Left forelimb (tissue), 1 donor: ENCODE data around the gene DPH5.
"Not testable (repeated sequence)": the region's sequence is repeated elsewhere in the genome, so short reads cannot be mapped to it uniquely, and the experiment has no call there.

Experiments
- DNase-seq: peaks from one replicate; pipeline ENCODE4 v3.0.0-alpha.2; 2018; ENCODE audit warnings: low spot score

DPH5 gene, protein sequence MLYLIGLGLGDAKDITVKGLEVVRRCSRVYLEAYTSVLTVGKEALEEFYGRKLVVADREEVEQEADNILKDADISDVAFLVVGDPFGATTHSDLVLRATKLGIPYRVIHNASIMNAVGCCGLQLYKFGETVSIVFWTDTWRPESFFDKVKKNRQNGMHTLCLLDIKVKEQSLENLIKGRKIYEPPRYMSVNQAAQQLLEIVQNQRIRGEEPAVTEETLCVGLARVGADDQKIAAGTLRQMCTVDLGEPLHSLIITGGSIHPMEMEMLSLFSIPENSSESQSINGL

DNA sequence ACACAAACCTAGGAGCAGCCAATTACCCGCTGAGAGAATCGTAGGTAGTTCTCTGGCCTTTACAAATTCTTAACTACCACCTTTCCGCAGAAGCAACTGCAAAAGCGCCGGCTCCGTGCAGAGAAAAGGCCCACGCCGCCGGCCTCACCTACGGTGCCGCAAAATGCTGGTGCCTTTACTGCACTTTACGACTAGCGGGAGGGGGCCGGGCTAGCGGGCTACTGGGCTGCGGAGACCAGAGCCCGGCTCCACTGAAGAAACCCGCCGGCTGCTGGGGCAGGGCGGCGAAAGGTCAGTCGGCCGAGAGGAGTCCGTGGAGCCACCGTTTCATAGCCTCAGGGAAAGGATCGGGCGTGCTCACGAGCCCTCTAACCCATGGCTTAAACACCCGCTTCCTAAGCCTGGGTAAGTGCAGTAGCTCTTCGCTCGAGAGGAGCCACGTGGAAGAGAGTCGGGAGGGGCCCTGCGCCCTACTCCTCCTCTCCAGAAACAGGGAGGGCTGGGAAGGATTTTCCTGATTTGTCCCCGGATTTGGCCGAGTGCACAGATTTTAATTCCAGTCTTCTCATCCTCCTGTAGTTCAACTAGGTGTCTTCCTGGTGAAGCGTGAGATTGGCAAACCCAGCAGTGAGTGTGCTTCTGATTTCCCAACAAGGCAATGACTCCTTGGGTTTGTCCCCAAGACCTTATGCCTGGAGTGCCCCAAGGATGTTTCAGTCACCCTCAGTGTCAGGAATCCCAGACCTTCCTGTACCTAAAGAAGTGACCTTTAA lies at the start of gene DPH5:
Gene DPH5, minus strand, starts transcription at position 128 of the 773 bp plus-strand sequence. CDS start 341 bp downstream, outside the sequence.
- DNase-seq: peak; percentile 93

DNA sequence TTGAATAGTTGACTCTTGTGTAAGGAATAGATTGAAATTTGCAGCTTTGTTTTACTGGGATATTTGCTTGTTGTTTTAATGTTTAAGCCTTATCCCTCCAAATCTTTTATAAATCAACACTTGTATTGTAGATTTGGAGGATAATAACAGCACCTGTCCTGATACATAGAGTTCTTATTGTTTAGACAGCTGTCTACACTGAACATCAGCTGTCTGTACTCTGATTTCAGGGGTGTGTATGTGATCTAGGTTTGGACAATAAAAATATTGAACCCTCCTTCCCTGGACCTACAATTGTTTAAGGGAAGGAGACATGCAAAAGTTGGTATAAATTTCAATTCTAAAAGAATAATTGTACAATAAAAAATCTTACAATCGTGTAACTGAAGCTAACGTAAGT lies 48.3 kb upstream of the DPH5 start:
- no peak for DNase-seq

DNA sequence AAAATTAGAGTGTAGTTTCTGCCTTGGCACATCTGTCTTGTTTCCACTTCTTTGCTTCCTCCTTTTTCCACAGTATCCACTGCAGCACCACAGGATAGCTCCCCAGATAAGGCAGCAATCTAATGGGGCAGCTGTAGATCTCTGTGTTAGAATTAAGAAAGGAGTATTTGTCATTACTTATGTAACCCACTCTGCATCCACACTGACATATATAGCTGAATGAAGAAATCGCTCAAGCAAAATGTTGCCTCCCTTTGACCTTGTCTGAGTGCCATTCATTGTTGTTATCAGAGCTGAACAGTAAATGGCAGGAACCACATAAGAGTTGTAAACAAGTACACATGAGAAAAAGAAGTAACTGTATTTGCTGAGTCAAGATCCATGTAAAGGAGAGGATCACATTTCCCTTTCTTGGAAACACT lies 45.9 kb upstream of the DPH5 start:
- DNase-seq: no peak

DNA sequence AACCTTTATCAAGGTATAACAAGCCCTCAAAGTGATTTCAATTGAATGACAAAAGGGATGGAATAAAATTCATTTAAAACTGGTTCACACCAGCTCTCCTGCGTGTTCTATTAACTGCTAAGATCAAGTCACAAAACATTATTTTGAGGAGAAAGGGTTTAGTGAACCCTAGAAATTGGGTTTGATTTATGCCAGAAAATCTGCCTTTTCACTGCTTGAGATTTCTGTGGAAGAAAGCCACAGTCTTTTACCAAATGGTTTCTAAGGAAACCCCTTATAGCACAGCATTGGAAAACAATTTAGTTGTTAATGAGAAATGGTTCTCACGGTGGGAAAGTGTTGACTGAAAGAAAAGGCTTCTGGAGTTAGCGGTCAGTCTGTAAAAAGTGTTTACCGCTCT lies 43.6 kb upstream of the DPH5 start:
- no peak for DNase-seq

DNA sequence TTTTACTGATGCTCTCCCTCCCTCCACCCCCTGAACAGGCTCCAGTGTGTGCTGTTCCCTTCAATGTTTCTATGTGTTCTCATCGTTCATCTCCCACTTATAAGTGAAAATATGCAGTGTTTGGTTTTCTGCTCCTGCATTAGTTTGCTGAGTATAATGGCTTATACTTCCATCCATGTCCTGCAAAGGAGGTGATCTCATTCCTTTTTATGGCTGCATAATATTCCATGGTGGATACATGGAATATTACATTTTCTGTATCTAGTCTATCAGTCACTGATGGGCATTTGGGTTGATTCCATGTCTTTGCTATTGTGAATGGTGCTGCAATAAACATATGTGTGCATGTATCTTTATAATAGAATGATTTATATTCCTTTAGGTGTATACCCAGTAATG lies 41.4 kb upstream of the DPH5 start:
- DNase-seq: not testable (repeated sequence)

DNA sequence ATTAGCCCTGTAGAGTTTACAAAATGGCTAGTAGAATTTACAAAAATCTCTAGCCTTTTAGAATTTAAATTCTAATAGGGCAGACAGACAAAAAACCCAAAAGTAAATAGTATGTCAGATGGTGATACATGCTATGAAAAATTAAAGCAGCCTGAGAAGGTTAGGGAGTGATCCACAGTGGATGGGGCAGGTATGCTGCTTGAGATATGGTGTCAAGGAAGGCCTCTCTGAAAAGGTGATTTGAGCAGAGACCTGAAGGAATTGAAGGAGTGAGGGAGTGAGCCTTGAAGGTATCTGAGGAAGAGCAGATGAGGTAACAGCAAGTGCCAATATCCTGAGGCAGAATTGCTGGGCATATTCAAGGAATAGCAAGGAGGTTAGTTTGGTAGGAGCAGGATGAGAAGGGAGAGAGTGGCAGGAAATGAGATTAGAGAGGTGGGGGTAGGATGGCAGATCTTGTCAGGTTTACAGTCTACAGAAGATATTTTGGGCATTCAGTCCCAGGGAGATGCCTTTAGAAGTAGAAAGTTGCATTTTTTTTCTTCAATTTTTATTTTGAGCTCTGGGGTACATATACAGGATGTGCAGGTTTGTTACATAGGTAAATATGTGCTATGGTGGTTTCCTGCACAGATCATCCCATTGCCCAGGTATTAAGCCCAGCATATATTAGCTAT lies 40.8 kb upstream of the DPH5 start:
- no peak for DNase-seq

DNA sequence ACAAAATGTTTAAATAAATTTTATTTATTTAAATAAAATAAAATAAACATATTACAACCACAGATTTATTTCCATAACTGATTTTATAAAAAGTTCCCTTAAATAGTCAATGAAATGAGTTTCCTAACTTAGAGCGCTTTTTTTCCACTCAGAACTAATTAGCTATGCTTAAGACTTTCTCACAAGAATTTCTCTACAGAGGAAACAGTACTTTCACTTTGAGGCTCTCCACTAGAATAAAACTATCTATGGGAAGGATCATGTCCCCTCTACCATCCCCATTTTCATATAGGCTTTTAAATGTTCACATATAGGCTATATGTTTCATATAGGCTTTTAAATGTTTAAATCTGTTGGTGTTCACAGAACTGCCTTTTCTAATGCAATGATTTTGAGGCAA lies 40.0 kb upstream of the DPH5 start:
- no peak for DNase-seq

DNA sequence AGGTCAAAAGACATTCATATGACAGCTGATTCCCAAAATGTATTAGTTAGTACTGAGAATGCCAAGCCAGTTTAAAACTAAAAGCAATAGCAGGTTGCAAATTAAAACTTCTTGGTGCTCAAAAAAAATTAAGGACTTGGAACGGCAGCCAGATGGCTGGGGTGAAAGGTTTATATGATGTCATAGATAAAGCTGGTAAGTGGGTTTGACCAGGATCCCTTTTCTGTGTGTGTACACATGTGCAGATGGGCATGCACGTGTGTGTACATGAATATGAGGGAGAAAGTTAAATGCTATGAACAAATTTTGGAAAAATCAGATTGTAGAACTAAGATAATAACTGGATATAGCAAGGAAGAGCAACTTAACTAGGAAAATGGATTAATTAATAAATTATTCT lies 39.1 kb upstream of the DPH5 start:
- DNase-seq: no peak

DNA sequence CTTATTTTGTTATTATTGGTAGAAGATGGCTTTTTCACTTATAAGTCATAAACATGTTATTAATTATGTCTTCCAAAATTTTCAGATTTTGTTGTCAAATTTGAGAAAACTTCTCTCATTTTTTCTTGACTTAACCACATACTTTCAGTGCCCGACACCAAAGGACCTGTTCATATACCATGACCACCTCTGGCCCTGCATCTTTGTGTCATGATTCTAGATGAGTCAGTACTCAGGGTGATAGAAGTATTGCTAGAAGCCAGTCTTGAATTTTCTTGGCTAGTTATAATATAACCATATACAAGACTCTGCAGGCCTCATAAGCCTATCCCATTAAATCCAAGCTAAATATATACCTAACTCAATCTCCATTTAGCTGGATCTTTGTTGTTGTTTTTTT lies 35.4 kb upstream of the DPH5 start:
- DNase-seq: no peak

DNA sequence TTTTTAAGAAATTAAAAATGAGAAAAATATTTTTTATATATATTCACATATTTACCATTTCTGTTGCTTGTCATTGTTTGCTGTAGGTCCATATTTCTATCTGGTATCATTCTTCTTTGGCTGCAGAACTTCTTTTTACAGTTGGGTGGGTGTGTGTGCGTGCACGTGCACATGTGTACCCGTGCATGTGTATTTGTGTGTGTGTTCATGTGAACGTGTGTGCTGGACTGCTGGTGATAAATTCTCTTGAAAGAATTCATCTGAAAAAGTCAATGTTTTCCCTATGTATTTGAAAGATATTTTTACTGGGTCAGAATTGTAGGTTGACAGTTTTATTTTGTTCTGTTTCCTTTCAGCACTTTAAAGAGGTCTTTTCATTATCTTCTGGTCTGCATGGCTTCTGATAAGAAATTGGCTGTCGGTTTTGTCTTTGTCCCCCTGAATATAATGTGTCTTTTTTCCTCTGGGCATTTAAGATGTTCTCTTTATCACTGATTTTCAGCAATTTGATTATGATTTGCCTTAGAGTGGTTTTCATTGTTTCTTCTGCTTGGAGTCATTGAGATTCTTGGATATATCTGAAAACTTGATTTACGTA lies 34.5 kb upstream of the DPH5 start:
- DNase-seq: no peak

DNA sequence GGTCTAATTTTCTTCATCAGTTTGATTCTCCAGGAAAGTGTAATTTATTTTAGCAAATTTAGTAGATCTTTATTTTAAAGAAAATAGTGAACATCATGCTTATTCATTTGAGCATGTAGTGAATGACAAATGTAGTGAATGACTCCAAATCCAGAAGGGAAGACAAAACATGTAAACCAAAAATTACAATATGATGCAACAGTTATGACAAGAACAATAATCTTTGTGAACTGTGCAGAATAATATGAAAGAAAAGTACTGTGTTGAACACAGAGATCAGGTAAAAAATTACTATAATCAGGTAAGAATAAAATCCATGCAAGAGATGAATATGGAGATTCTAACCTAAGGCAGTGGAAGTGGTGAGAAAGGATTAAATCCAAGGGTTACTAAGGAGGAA lies 30.0 kb upstream of the DPH5 start:
- DNase-seq: no peak

DNA sequence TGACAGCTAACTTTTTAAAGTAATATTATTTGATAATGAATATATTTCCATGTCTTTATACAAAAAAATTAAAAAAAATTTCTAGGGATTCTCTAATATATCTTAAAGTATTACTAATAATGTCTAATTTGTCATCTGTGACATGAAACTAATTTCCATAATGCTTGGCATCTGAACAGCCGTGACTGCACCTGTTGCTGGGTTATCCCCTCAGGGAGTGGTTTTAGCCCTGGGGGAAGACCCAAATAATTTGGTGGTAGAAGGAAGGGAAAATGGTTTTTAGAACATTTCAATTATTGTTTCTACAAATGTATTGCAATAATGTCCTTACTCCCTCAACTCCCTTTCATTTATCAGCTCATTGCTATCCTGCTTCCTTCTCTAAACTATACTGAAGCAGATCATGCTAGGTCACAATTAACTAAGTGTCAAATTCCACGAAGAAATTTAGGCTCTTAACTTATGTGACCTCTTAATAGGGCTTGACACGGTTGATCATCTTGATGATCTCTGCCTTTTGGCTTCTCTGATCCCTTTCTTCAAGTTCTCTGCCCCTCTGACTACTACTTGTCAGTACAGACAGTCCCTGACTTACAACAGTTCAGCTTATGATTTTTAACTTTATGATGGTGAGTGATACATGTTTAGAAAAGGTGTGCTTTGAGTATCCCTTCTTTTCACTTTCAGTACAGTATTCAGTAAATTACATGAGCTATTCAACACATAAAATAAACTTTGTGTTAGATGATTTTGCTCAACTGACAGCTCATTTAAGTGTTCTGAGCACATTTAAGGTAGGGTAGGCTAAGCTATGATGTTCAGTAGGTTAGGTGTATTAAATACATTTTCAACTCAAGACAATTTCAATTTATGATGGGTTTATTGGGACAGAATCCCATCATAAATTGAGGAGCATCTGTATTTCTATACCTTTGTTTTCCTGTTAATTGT lies 26.4 kb upstream of the DPH5 start:
- DNase-seq: no peak

DNA sequence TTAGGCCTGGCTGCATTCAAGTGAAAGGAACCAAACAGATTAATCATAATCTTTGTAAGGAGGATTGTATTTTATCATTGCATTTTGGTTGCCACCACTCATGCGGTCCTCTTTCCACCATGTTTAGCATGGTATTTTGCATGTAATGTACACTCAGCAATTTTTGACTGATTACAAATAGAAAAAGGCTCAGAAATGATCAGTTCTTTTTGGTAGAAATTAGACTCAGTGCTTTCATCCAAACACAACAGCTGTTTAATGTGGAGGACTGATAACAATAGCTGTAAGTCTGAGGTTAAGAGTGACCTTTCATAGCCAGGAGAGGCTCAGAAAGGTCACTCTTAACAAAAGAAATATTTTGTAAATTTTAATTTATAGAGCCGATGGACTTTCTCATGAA lies 25.3 kb upstream of the DPH5 start:
- DNase-seq: no peak

DNA sequence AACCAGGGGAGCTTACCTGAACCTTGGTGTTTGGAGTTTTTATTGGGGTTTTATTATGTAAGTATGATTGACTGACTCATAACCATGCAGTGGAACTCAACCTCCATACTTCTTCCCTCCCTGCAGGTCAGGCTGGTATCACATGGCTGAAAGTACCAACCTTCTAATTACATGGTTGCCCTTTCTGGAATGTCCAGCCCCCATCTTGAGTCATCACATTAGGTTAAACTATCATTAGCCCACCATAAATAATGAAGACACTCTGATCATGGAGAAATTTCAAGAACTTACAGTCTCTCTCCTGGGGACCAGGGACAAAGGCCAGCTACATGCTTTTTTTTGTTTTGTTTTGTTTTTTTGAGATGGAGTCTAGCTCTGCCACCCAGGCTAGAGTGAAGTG lies 19.2 kb upstream of the DPH5 start:
- no peak for DNase-seq

DNA sequence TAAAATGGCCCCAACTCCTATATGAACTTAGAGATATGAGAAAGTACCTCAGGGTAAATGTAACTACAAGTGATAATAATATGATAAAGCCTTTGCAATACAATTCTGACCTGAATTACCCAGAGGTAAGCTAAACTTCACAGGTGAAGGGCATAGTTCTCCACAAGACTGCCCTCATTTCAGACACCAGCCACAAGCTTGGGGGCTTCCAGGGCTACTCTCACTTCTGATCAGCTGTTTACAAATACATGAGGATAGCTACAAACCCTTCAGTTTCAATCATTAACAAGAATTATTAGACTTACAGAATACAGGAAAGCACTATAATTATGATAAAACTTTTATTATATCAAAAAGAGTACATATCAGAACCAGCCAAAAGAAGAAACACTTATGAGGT lies 18.7 kb upstream of the DPH5 start:
- no peak for DNase-seq

DNA sequence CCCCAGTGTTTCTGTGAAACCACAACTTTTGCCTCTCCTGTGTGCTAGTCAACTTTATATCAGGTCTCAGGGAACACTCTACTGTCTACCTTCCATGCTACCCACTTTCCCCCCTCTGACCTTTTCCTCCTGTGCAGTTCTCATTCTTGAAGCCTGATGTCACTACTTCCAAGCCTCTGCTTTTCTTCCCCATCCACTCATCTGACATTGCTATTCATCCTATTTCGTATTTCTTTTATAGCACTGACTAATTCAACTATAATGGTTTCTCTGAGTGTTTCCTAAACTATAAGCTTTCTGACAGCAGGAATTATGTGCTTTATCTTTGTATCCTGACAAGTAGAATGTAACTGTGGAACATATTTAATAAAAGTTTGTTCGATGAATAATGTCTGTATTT lies 18.2 kb upstream of the DPH5 start:
- no peak for DNase-seq

DNA sequence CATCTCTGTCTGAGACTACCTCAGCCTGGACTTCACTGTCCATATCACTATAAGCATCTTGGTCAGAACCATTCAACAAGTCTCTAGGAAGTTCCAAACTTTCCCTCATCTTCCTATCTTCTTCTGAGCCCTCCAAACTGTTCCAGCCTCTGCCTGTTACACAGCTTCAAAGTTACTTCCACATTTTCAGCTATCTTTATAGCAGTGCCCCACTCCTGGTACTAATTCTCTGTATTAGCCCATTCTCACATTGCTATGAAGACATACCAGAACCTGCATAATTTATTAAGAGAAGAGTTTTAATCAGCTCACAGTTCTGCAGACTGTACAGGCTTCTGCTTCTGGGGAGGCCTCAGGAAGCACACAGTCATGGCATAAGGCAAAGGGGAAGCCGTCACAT lies 15.7 kb upstream of the DPH5 start:
- DNase-seq: no peak

DNA sequence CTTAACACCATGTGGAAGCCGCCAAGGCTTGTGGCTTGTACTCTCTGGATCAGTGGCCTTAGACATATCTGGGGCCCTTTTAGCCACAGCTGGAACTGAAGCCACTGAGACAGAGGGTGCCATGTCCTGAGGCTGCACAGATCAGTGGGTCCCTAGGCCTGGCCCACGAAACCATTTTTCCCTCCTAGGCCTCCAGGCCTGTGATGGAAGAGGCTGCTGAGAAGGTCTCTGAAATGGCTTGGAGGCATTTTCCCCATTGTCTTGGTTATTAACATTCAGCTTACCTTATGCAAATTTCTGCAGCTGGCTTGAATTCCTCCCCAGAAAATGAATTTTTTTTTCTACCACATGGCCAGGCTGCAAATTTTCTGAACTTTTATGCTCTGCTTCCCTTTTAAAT lies 15.1 kb upstream of the DPH5 start:
- DNase-seq: no peak

DNA sequence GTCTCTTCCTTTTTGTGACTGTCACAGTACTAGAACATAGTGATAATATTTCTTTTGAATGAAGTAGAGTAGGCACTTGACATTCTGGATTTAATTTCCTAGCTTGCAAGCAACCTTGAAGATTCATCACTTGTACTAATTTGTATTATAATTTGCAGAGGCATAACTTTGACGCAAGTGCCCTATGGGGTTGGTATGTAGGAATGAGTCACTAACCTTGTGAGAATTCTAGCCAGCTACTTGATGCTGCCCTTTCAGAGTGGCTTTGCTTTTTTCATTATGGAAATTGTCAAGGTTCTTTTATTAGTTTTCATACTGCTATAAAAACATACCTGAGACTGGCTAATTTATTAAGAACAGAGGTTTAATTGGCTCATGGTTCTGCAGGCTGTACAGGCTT lies 13.7 kb upstream of the DPH5 start:
- no peak for DNase-seq

DNA sequence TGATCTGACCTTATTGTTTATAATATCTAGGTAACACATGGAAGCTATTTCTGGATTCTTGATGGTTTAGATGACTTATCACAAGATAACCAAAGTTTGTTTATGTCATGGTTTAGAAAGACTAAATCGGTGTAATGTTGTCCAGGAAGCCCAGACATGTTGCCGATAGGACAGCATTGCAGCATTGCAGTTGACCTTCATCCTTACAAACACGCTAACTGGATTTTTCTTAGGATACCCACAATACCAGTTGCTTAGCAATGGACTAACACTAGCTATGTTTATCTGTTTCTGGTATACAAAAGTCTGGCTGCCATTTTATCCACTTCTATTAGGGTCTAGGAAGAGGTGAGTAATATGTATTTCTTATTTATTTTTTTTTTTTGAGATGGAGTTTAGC lies 11.7 kb upstream of the DPH5 start:
- no peak for DNase-seq

DNA sequence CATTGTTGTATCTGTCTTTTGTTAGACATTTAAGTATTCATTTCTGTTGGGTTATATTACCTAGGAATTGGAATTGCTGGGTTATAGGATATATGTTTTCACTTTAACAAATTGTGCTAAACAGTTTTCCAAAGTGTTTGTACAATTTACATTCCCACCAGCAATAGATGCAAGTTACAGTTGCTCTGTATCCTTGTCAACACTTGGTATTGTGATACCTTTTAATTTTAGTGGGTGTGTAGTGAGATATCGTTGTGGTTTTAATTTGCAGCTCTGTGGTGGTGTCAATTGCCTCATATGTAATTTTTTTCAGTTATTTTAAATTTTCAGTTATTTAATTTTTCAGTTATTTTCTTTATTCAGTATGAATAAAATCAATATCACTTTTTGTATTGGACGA lies 7.4 kb upstream of the DPH5 start:
- no peak for DNase-seq

DNA sequence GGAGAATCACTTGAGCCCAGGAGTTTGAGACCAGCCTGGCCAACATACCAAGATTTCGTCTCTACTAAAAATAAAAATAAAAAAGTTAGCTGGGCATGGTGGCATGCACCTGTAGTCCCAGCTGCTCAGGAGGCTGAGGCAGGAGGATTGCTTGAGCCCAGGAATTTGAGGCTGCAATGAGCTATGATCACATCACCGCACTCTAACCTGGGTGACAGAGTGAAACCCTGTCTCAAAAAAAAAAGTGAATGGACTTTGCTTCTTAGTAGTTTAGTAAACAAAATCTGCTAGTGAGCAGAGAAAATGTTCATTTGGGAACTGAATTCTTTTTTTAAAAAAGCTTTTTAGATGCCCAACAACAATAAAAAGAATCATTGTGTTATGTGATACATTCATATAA lies 6.5 kb upstream of the DPH5 start:
- not testable (repeated sequence) for DNase-seq
